AG10803 (cell line): ENCODE results near the gene FNBP1.

Experiments used
- DNase-seq: peaks from one replicate; pipeline ENCODE4 v3.0.0; 2010; ENCODE audit warnings: low read depth
- H3K4me3 ChIP-seq: 2 replicates; pipeline ENCODE4 v1.5.1; 2011; ENCODE audit warnings: mild to moderate bottlenecking, low read length, control low read depth
- CTCF ChIP-seq: conservative IDR thresholded peaks from 2 replicates; pipeline ENCODE4 v1.5.1; 2011; ENCODE audit warnings: mild to moderate bottlenecking, low read length, control low read depth, inconsistent platforms

The FNBP1 gene

GRCh38 chr9:129914051-129914450 is 128.9 kb downstream of the FNBP1 start:
- no peak for DNase-seq
- TF ChIP-seq CTCF = no peak
- no peak overlapping the region for H3K4me3 ChIP-seq

- H3K4me3 ChIP-seq = no peak overlapping the region
- no peak for TF ChIP-seq CTCF
- DNase-seq = peak; percentile 100
These were observed 132.1 kb downstream of the FNBP1 start for GRCh38 chr9:129910628-129911567.

GRCh38 chr9:129909851-129910250 is 133.1 kb downstream of the FNBP1 start:
- no peak for TF ChIP-seq CTCF
- DNase-seq = no peak
- no peak overlapping the region for H3K4me3 ChIP-seq

GRCh38 chr9:129908906-129909305 is 134.1 kb downstream of the FNBP1 start:
- no peak overlapping the region for H3K4me3 ChIP-seq
- no peak for TF ChIP-seq CTCF
- DNase-seq = no peak

GRCh38 chr9:129907201-129907600 is 135.8 kb downstream of the FNBP1 start:
- DNase-seq = no peak
- no peak overlapping the region for H3K4me3 ChIP-seq
- TF ChIP-seq CTCF = no peak

GRCh38 chr9:129906298-129906697 is 136.7 kb downstream of the FNBP1 start:
- TF ChIP-seq CTCF = no peak
- no peak overlapping the region for H3K4me3 ChIP-seq
- no peak for DNase-seq

GRCh38 chr9:129904734-129905133 is 138.3 kb downstream of the FNBP1 start:
- TF ChIP-seq CTCF = no peak
- H3K4me3 ChIP-seq = no peak overlapping the region
- no peak for DNase-seq
